ENCODE measurements around the gene METAP2.

Gene METAP2

GRCh38 chr12:95551913-95552516 is 78.1 kb downstream of the METAP2 start:
- no peak for DNase-seq

- DNase-seq: no peak
Observed at GRCh38 chr12:95553197-95553943, 79.4 kb downstream of the METAP2 start.

GRCh38 chr12:95554532-95555071 is 80.7 kb downstream of the METAP2 start:
- no peak for DNase-seq

- no peak for DNase-seq
Observed at GRCh38 chr12:95557625-95558024, 83.7 kb downstream of the METAP2 start.
